Adrenal gland (tissue), 5 donors: ENCODE results near the gene ITGA2B.

Experiments
- CTCF ChIP-seq, 6 experiments: fragments of 450-650 bp in 4 of 6; fragments of 200-600 bp in 2 of 6; sonication (generic) in 1 of 6; IDR thresholded peaks; 1 replicate in 5 of 6; 2 replicates in 1 of 6; pipeline versions ENCODE4 v1.5.1 to v1.8.0; 2016 to 2021; ENCODE audit warnings: antibody characterized with exemption in 6 of 6, mild to moderate bottlenecking in 2 of 6, moderate library complexity in 1 of 6
- POLR2A ChIP-seq, 2 donors: fragments of 450-650 bp; IDR thresholded peaks; one replicate each; pipeline ENCODE4 v1.6.1; 2017; ENCODE audit warnings: antibody characterized with exemption in 2 of 2, mild to moderate bottlenecking in 2 of 2, moderate library complexity in 1 of 2
- donor health status: DM: no; HTN: no; CAD: no.

- no peak for TF ChIP-seq CTCF (IDR thresholded peaks at IDR 0.05)
- no peak for TF ChIP-seq POLR2A (IDR thresholded peaks at IDR 0.05)
Measured at GRCh38 chr17:44396946-44397345, 7.5 kb upstream of the ITGA2B start.
